Lung (tissue), 12 donors: ENCODE results near the gene MAP2K5. TPM values are rescaled to one million over a fixed set of nuclear protein-coding genes. Genes with fewer than 3 reads are reported as not detected.

Experiments
- ATAC-seq: fragments of 200-7000 bp; cut with Tn5 transposase; one replicate; pipeline ENCODE4 v1.9.1; 2020; ENCODE audit warnings: moderate number of reproducible peaks; ENCODE audit not compliant: insufficient read depth, low FRiP score
- DNase-seq, 3 donors: peaks; one replicate each; pipeline ENCODE4 v3.0.0-alpha.2; 2013 to 2017
- H3K27ac ChIP-seq, 2 donors: one replicate each; pipeline ENCODE4 v1.5.1; 2013; ENCODE audit warnings: mild to moderate bottlenecking in 2 of 2, moderate library complexity in 2 of 2, control low read depth in 1 of 2, inconsistent platforms in 1 of 2, low read depth in 1 of 2, low read length in 1 of 2
- H3K27me3 ChIP-seq, 3 donors: one replicate each; pipeline ENCODE4 v1.5.1; 2013; ENCODE audit warnings: low read length in 2 of 3; ENCODE audit not compliant: control insufficient read depth in 3 of 3, insufficient read depth in 3 of 3
- H3K36me3 ChIP-seq, 4 donors: one replicate each; pipeline ENCODE4 v1.5.1; 2013; ENCODE audit warnings: low read length in 4 of 4, mild to moderate bottlenecking in 1 of 4, moderate library complexity in 1 of 4; ENCODE audit not compliant: control insufficient read depth in 4 of 4, insufficient read depth in 4 of 4
- H3K4me1 ChIP-seq, 5 donors: one replicate each; pipeline ENCODE4 v1.5.1; 2013; ENCODE audit warnings: low read length in 5 of 5, mild to moderate bottlenecking in 2 of 5, moderate library complexity in 1 of 5; ENCODE audit not compliant: control insufficient read depth in 5 of 5, insufficient read depth in 5 of 5
- H3K4me3 ChIP-seq: one replicate; pipeline ENCODE4 v1.5.1; 2013; ENCODE audit warnings: mild to moderate bottlenecking, control low read depth, moderate library complexity
- H3K9ac ChIP-seq, 2 donors: one replicate each; pipeline ENCODE4 v1.5.1; 2013; ENCODE audit warnings: low read length in 2 of 2, control low read depth in 1 of 2; ENCODE audit not compliant: insufficient read depth in 1 of 2
- H3K9me3 ChIP-seq, 4 donors: one replicate each; pipeline ENCODE4 v1.5.1; 2013; ENCODE audit warnings: low read length in 3 of 4, mild to moderate bottlenecking in 1 of 4, moderate library complexity in 1 of 4; ENCODE audit not compliant: control insufficient read depth in 4 of 4, insufficient read depth in 3 of 4
- WGBS, 2 donors: extraction: QIAGEN DNeasy Blood & Tissue Kit; methylation state at CpG; one replicate each; pipeline ENCODE4 v1.1.7; 2013; 5-methylcytosine and 5-hydroxymethylcytosine counted together
- polyA plus RNA-seq, 2 donors: library from polyadenylated mRNA; stranded (reverse); fragments of 200-250 nt; gene quantifications; one replicate each; pipeline ENCODE4 v1.2.1, GENCODE V29; 2013
- total RNA-seq, 2 donors: library from RNA; depleted of rRNA in 1 of 2; stranded (reverse); fragments of >200 nt in 1 of 2; gene quantifications; one replicate each; pipeline ENCODE4 v1.2.1, GENCODE V29; 2014 to 2021
- TF ChIP-seq, protein P1 (sequence below): IDR thresholded peaks from 2 replicates; pipeline ENCODE4 v1.5.1; 2012; ENCODE audit warnings: mild to moderate bottlenecking; ENCODE audit errors: control extremely low read depth, extremely low read depth
- donor health status: control.
- donor health status: control.
- donor health status: Bipolar disorder and iron deficiency.
- donor health status: healthy.
- donor health status: DM: yes; HTN: yes; CAD: no.

MAP2K5 gene
- total and polyA plus RNA-seq, 4 donors = 6.3 to 19.1 (median 12.4) TPM

- H3K4me3 ChIP-seq = no peak overlapping the region
- no peak for ATAC-seq
- no peaks in the 10 kb centered on the region for H3K9me3 ChIP-seq
- TF ChIP-seq, protein P1, sequence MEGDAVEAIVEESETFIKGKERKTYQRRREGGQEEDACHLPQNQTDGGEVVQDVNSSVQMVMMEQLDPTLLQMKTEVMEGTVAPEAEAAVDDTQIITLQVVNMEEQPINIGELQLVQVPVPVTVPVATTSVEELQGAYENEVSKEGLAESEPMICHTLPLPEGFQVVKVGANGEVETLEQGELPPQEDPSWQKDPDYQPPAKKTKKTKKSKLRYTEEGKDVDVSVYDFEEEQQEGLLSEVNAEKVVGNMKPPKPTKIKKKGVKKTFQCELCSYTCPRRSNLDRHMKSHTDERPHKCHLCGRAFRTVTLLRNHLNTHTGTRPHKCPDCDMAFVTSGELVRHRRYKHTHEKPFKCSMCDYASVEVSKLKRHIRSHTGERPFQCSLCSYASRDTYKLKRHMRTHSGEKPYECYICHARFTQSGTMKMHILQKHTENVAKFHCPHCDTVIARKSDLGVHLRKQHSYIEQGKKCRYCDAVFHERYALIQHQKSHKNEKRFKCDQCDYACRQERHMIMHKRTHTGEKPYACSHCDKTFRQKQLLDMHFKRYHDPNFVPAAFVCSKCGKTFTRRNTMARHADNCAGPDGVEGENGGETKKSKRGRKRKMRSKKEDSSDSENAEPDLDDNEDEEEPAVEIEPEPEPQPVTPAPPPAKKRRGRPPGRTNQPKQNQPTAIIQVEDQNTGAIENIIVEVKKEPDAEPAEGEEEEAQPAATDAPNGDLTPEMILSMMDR = no peak
- DNase-seq = no peak
- peaks cover 0 to 1% (median 0%) of the 10 kb centered on the region in 4 donors for H3K36me3 ChIP-seq
- no peak overlapping the region for H3K9ac ChIP-seq
- peaks cover 0 to 13% (median 0%) of the 10 kb centered on the region in 5 donors for H3K4me1 ChIP-seq
- WGBS, 2 donors = 86 to 92% methylated on average over 5 of the region's 5 CpGs
- no peaks in the 10 kb centered on the region for H3K27me3 ChIP-seq
- no peak overlapping the region for H3K27ac ChIP-seq
These were observed 29.3 kb downstream of the MAP2K5 start for GRCh38 chr15:67571648-67572415.

DNA sequence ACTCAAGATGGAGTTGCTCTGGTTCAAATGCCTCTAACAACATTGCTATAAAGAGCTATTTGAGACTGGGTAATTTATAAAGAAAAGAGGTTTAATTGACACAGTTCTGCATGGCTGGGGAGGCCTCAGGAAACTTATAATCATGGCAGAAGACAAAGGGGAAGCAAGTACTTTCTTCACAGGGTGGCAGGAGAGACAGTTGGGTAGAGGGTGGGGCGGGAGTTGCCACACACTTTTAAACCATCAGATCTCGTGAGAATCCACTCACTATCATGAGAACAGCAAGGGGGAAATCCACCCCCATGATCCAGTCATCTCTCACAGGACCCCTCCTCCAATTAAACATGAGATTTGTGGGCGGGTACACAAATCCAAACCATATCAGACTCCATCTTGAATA lies 30.7 kb downstream of the MAP2K5 start:
- peaks cover 0 to 1% (median 0%) of the 10 kb centered on the region in 4 donors for H3K36me3 ChIP-seq
- no peak for ATAC-seq
- DNase-seq = no peak
- TF ChIP-seq, protein P1 = no peak
- H3K9ac ChIP-seq = no peak overlapping the region
- no peak overlapping the region for H3K4me3 ChIP-seq
- H3K27ac ChIP-seq = no peak overlapping the region
- H3K9me3 ChIP-seq = no peaks in the 10 kb centered on the region
- WGBS, 2 donors = 57 to 75% methylated on average over 3 of the region's 3 CpGs
- H3K4me1 ChIP-seq = peaks cover 0 to 13% (median 0%) of the 10 kb centered on the region in 5 donors
- no peaks in the 10 kb centered on the region for H3K27me3 ChIP-seq

- TF ChIP-seq, protein P1 = no peak
- Histone ChIP-seq H3K27me3 (no peaks in the 10 kb centered on the region), H3K9ac (no peak overlapping the region), H3K27ac (no peak overlapping the region), H3K4me3 (no peak overlapping the region), H3K9me3 (no peaks in the 10 kb centered on the region), H3K4me1 (peaks cover 0 to 10% (median 0%) of the 10 kb centered on the region in 5 donors), H3K36me3 (no peaks in the 10 kb centered on the region)
- 43 to 54% methylated on average over 4 of the region's 4 CpGs for WGBS, 2 donors
- no peak for ATAC-seq
- DNase-seq = no peak
These were observed 32.6 kb downstream of the MAP2K5 start for GRCh38 chr15:67575039-67575502.
